Smooth muscle cell (in vitro differentiated cells): Measurements from ENCODE around the gene SCRN3. TPM values are rescaled to one million over a fixed set of nuclear protein-coding genes. Genes with fewer than 3 reads are reported as not detected.

Experiments
- DNase-seq: peaks from one replicate; lab custom pipeline; 2025; ENCODE audit not compliant: unreplicated experiment; lab: John Stamatoyannopoulos, UW
- H2AFZ ChIP-seq: fragments of 200-600 bp; sonication (generic); 2 replicates; pipeline ENCODE4 v1.6.0; 2016; ENCODE audit warnings: antibody characterized with exemption, low read depth, mild to moderate bottlenecking
- H3F3A ChIP-seq: fragments of 200-600 bp; sonication (generic); 2 replicates; pipeline ENCODE4 v1.6.0; 2017; ENCODE audit warnings: antibody characterized with exemption, low read depth
- H3K27ac ChIP-seq: fragments of 200-600 bp; sonication (generic); 2 replicates; pipeline ENCODE4 v1.5.1; 2016; ENCODE audit warnings: low read depth, mild to moderate bottlenecking
- H3K27me3 ChIP-seq: fragments of 200-600 bp; sonication (generic); 2 replicates; pipeline ENCODE4 v1.6.1; 2016; ENCODE audit warnings: low read depth, mild to moderate bottlenecking
- H3K36me3 ChIP-seq: fragments of 200-600 bp; sonication (generic); 2 replicates; pipeline ENCODE4 v1.5.1; 2016; ENCODE audit warnings: low read depth
- H3K4me1 ChIP-seq: fragments of 200-600 bp; sonication (generic); 2 replicates; pipeline ENCODE4 v1.5.1; 2016; ENCODE audit warnings: low read depth
- H3K4me2 ChIP-seq: fragments of 200-600 bp; sonication (generic); 2 replicates; pipeline ENCODE4 v1.6.0; 2016; ENCODE audit warnings: mild to moderate bottlenecking
- H3K4me3 ChIP-seq: fragments of 200-600 bp; sonication (generic); 2 replicates; pipeline ENCODE4 v1.5.1; 2016; ENCODE audit warnings: mild to moderate bottlenecking
- H3K79me2 ChIP-seq: fragments of 200-600 bp; sonication (generic); 2 replicates; pipeline ENCODE4 v1.6.0; 2016; ENCODE audit warnings: low read depth, mild to moderate bottlenecking
- H3K9ac ChIP-seq: fragments of 200-600 bp; sonication (generic); 2 replicates; pipeline ENCODE4 v1.6.0; 2016; ENCODE audit warnings: low read depth
- H3K9me3 ChIP-seq: fragments of 200-600 bp; sonication (generic); replicated peaks from 2 replicates; pipeline ENCODE4 v1.5.1; 2016; ENCODE audit warnings: low read depth
- H4K20me1 ChIP-seq: fragments of 200-600 bp; sonication (generic); 2 replicates; pipeline ENCODE4 v1.6.0; 2016; ENCODE audit warnings: low read depth
- CTCF ChIP-seq: fragments of 200-600 bp; sonication (generic); IDR thresholded peaks from 2 replicates; pipeline ENCODE4 v1.5.1; 2017; ENCODE audit warnings: borderline replicate concordance, mild to moderate bottlenecking, antibody characterized with exemption; ENCODE audit not compliant: insufficient read depth, poor library complexity, severe bottlenecking
- WGBS: methylation state at CpG from one replicate; pipeline ENCODE4 v1.1.7; 2016; ENCODE audit warnings: low lambda C conversion rate; 5-methylcytosine and 5-hydroxymethylcytosine counted together
- polyA plus RNA-seq: library from polyadenylated mRNA; unstranded; fragments of >200 nt; fragmentation: Nextera tagmentation; extraction: Ambion mirVana; gene quantifications from 2 replicates; pipeline ENCODE4 v1.2.1, GENCODE V29; 2016
- total RNA-seq: library from RNA; depleted of rRNA; stranded (reverse); fragments of >200 nt; gene quantifications from 2 replicates; pipeline ENCODE4 v1.2.3, GENCODE V29; 2014

Gene SCRN3
- total RNA-seq = 27.2 and 27.8 TPM in 2 replicates
- polyA plus RNA-seq = 9.8 and 19.1 TPM in 2 replicates

- H4K20me1 ChIP-seq = peaks cover 16% of the 10 kb centered on the region
- peak; percentile 8 for DNase-seq
- WGBS = 1% methylated on average over 35 of the region's 35 CpGs
Measured at GRCh38 chr2:174395284-174395968, at the start of gene SCRN3. Gene SCRN3 (plus strand): TSS chr2:174395730. CDS start chr2:174398284, 2,554 bp downstream.

DNA sequence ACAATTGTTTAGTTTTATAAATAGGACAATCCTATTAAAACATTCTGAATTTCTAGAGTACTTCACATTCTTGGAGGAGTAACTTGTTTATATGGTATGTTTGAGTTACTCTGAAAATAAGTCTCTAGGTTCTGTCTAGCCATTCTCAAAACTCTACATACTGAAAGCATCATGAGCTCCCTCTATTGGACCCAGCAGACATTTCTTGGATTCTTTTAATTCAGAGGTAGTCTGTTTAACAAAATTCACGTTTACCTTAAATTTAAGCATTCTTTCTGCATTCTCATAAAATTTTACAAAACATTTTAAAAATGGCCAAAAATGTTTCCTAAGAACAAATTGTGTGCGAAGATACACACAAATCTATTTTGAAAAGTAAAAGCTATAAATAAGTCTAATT lies 45.5 kb upstream of the SCRN3 start:
- DNase-seq = no peak
- no peaks in the 10 kb centered on the region for H3F3A ChIP-seq

More at GRCh38 chr2:174395284-174395968, at the start of gene SCRN3:
- H3K27me3 ChIP-seq = no peaks in the 10 kb centered on the region
- H2AFZ ChIP-seq = peak within 1 kb of the TSS; percentile 92
- H3K79me2 ChIP-seq = peaks cover 49% of the 10 kb centered on the region
- H3K4me3 ChIP-seq = peak within 1 kb of the TSS; percentile 92
- H3K4me2 ChIP-seq = peak within 1 kb of the TSS; percentile 92
- peak within 1 kb of the TSS; percentile 85 for H3K27ac ChIP-seq
- no peaks in the 10 kb centered on the region for H3K9me3 ChIP-seq
- no peak for TF ChIP-seq CTCF
- H3K4me1 ChIP-seq = peaks cover 10% of the 10 kb centered on the region
- peaks cover 4% of the 10 kb centered on the region for H3K36me3 ChIP-seq
- H3K9ac ChIP-seq = peak within 1 kb of the TSS; percentile 89
- H3F3A ChIP-seq = no peaks in the 10 kb centered on the region

DNA sequence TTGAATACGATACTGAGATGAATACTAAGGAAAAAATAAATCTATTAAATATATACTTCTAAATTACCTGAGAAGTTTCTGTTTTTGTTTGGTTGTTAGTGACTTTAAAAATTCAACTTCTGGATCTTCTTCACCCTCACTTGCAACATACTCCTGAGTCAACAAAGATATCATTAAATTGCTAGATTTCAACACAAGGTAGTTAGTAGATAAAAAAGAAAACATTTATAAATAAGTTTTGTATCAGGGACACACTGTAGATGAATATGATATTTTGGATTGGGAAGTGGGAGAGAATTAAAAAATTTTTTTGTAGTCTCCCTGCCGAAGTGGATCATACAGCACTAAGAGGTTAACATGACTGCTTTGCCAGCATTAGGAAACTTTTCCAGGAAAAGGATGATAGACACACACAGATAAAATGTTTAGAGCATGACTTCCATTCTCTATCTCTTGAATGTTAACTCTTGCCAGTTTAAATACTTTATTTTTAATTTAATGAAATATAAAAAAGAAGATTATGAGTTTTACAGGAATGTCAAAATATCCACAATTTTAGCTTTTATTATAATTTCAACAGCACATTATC lies 44.8 kb upstream of the SCRN3 start:
- Histone ChIP-seq H3K79me2 (no peaks in the 10 kb centered on the region), H4K20me1 (peaks cover 17% of the 10 kb centered on the region), H3K9ac (no peak overlapping the region), H3K36me3 (peaks cover 7% of the 10 kb centered on the region), H3K4me2 (no peak overlapping the region), H3K4me1 (no peaks in the 10 kb centered on the region), H3K4me3 (no peak overlapping the region), H2AFZ (no peak overlapping the region), H3K9me3 (no peaks in the 10 kb centered on the region), H3K27me3 (peaks cover 15% of the 10 kb centered on the region), H3F3A (no peaks in the 10 kb centered on the region), H3K27ac (no peak overlapping the region)
- no peak for TF ChIP-seq CTCF
- no peak for DNase-seq
- 98% methylated on average over 2 of the region's 2 CpGs for WGBS

More for the DNA sequence above, 45.5 kb upstream of the SCRN3 start:
- no peaks in the 10 kb centered on the region for H3K4me1 ChIP-seq
- no peak overlapping the region for H3K4me3 ChIP-seq
- H3K9ac ChIP-seq = no peak overlapping the region
- H3K4me2 ChIP-seq = no peak overlapping the region
- H2AFZ ChIP-seq = no peak overlapping the region
- 71% methylated on average over 2 of the region's 2 CpGs for WGBS
- H3K27ac ChIP-seq = no peak overlapping the region
- H3K36me3 ChIP-seq = peaks cover 7% of the 10 kb centered on the region
- H3K9me3 ChIP-seq = no peaks in the 10 kb centered on the region
- H4K20me1 ChIP-seq = peaks cover 14% of the 10 kb centered on the region
- TF ChIP-seq CTCF = peak; percentile 26
- H3K79me2 ChIP-seq = no peaks in the 10 kb centered on the region
- H3K27me3 ChIP-seq = peaks cover 21% of the 10 kb centered on the region

DNA sequence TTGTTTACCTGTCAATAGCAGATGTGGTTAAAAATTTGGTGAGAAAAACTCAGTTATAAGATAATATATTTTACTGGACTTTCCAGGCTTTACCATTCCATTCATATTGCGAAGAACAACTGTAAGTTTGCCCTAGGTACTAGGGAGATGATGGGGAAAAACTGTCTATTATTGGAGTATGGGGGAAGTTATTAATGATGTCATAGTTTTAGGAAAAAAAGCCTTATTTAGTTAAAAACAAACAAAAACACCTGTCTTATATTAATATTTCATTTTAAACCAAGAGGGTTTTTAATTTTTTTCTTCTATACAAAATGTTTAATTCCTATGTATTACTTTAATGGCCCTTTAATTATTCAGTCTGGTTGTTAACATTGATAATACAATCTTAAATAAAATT lies 42.5 kb upstream of the SCRN3 start:
- Histone ChIP-seq H3K27ac (no peak overlapping the region), H2AFZ (no peak overlapping the region), H3K27me3 (no peaks in the 10 kb centered on the region), H3K4me2 (no peak overlapping the region), H3K9ac (no peak overlapping the region), H3K4me1 (no peaks in the 10 kb centered on the region), H3K9me3 (no peaks in the 10 kb centered on the region), H4K20me1 (peaks cover 28% of the 10 kb centered on the region), H3F3A (no peaks in the 10 kb centered on the region), H3K79me2 (peaks cover 5% of the 10 kb centered on the region), H3K36me3 (peaks cover 13% of the 10 kb centered on the region), H3K4me3 (no peak overlapping the region)
- WGBS = 100% methylated on average over 1 of the region's 1 CpG
- DNase-seq = no peak
- TF ChIP-seq CTCF = no peak
